ENCODE data around the gene FARS2.
"Not testable (repeated sequence)": the region's sequence is repeated elsewhere in the genome, so short reads cannot be mapped to it uniquely, and the experiment has no call there.

The FARS2 gene

GRCh38 chr6:5672581-5673011, 411.3 kb downstream of the FARS2 start:
- H3K36me3 ChIP-seq (ENCODE audit: control insufficient read depth, insufficient read depth, low read length): no peaks in the 10 kb centered on the region
- H3K9me3 ChIP-seq (ENCODE audit: control insufficient read depth, insufficient read depth, low read length): no peaks in the 10 kb centered on the region
- no peak overlapping the region for H3K4me3 ChIP-seq (ENCODE audit: low read depth, low read length)
- H3K9ac ChIP-seq (ENCODE audit: low read depth, low read length): no peak overlapping the region
- no peaks in the 10 kb centered on the region for H3K27me3 ChIP-seq (ENCODE audit: control insufficient read depth, insufficient read depth, low read length)
- peaks cover 14% of the 10 kb centered on the region for H3K4me1 ChIP-seq (ENCODE audit: control insufficient read depth, insufficient read depth, low read length)

- Histone ChIP-seq H3K4me3 (ENCODE audit: low read depth, low read length) (no peak overlapping the region), H3K36me3 (ENCODE audit: control insufficient read depth, insufficient read depth, low read length) (no peaks in the 10 kb centered on the region), H3K9ac (ENCODE audit: low read depth, low read length) (no peak overlapping the region), H3K27me3 (ENCODE audit: control insufficient read depth, insufficient read depth, low read length) (no peaks in the 10 kb centered on the region), H3K9me3 (ENCODE audit: control insufficient read depth, insufficient read depth, low read length) (no peaks in the 10 kb centered on the region), H3K4me1 (ENCODE audit: control insufficient read depth, insufficient read depth, low read length) (peaks cover 14% of the 10 kb centered on the region)
These were observed 411.9 kb downstream of the FARS2 start for GRCh38 chr6:5673019-5673790.

GRCh38 chr6:5674141-5674540, 412.8 kb downstream of the FARS2 start:
- Histone ChIP-seq H3K36me3 (ENCODE audit: control insufficient read depth, insufficient read depth, low read length) (no peaks in the 10 kb centered on the region), H3K9ac (ENCODE audit: low read depth, low read length) (no peak overlapping the region), H3K27me3 (ENCODE audit: control insufficient read depth, insufficient read depth, low read length) (no peaks in the 10 kb centered on the region), H3K4me1 (ENCODE audit: control insufficient read depth, insufficient read depth, low read length) (peaks cover 14% of the 10 kb centered on the region), H3K4me3 (ENCODE audit: low read depth, low read length) (no peak overlapping the region), H3K9me3 (ENCODE audit: control insufficient read depth, insufficient read depth, low read length) (no peaks in the 10 kb centered on the region)

- Histone ChIP-seq H3K36me3 (ENCODE audit: control insufficient read depth, insufficient read depth, low read length) (no peaks in the 10 kb centered on the region), H3K4me1 (ENCODE audit: control insufficient read depth, insufficient read depth, low read length) (peaks cover 14% of the 10 kb centered on the region), H3K9ac (ENCODE audit: low read depth, low read length) (no peak overlapping the region), H3K9me3 (ENCODE audit: control insufficient read depth, insufficient read depth, low read length) (no peaks in the 10 kb centered on the region), H3K27me3 (ENCODE audit: control insufficient read depth, insufficient read depth, low read length) (no peaks in the 10 kb centered on the region), H3K4me3 (ENCODE audit: low read depth, low read length) (no peak overlapping the region)
These were observed 413.4 kb downstream of the FARS2 start for GRCh38 chr6:5674721-5675120.

- peaks cover 14% of the 10 kb centered on the region for H3K4me1 ChIP-seq (ENCODE audit: control insufficient read depth, insufficient read depth, low read length)
- no peak overlapping the region for H3K4me3 ChIP-seq (ENCODE audit: low read depth, low read length)
- no peak overlapping the region for H3K9ac ChIP-seq (ENCODE audit: low read depth, low read length)
- H3K36me3 ChIP-seq (ENCODE audit: control insufficient read depth, insufficient read depth, low read length): no peaks in the 10 kb centered on the region
- no peaks in the 10 kb centered on the region for H3K27me3 ChIP-seq (ENCODE audit: control insufficient read depth, insufficient read depth, low read length)
- no peaks in the 10 kb centered on the region for H3K9me3 ChIP-seq (ENCODE audit: control insufficient read depth, insufficient read depth, low read length)
These were observed 415.4 kb downstream of the FARS2 start for GRCh38 chr6:5676701-5677100.

GRCh38 chr6:5677219-5678000, 416.1 kb downstream of the FARS2 start:
- Histone ChIP-seq H3K36me3 (ENCODE audit: control insufficient read depth, insufficient read depth, low read length) (no peaks in the 10 kb centered on the region), H3K4me1 (ENCODE audit: control insufficient read depth, insufficient read depth, low read length) (peaks cover 11% of the 10 kb centered on the region), H3K4me3 (ENCODE audit: low read depth, low read length) (no peak overlapping the region), H3K9ac (ENCODE audit: low read depth, low read length) (no peak overlapping the region), H3K27me3 (ENCODE audit: control insufficient read depth, insufficient read depth, low read length) (no peaks in the 10 kb centered on the region), H3K9me3 (ENCODE audit: control insufficient read depth, insufficient read depth, low read length) (no peaks in the 10 kb centered on the region)

- Histone ChIP-seq H3K27me3 (ENCODE audit: control insufficient read depth, insufficient read depth, low read length) (no peaks in the 10 kb centered on the region), H3K9me3 (ENCODE audit: control insufficient read depth, insufficient read depth, low read length) (no peaks in the 10 kb centered on the region), H3K4me3 (ENCODE audit: low read depth, low read length) (no peak overlapping the region), H3K4me1 (ENCODE audit: control insufficient read depth, insufficient read depth, low read length) (no peaks in the 10 kb centered on the region), H3K9ac (ENCODE audit: low read depth, low read length) (no peak overlapping the region), H3K36me3 (ENCODE audit: control insufficient read depth, insufficient read depth, low read length) (no peaks in the 10 kb centered on the region)
These were observed 418.0 kb downstream of the FARS2 start for GRCh38 chr6:5679270-5679669.

GRCh38 chr6:5679691-5680090, 418.4 kb downstream of the FARS2 start:
- Histone ChIP-seq H3K36me3 (ENCODE audit: control insufficient read depth, insufficient read depth, low read length) (no peaks in the 10 kb centered on the region), H3K9ac (ENCODE audit: low read depth, low read length) (no peak overlapping the region), H3K27me3 (ENCODE audit: control insufficient read depth, insufficient read depth, low read length) (no peaks in the 10 kb centered on the region)

GRCh38 chr6:5680095-5680494, 418.8 kb downstream of the FARS2 start:
- Histone ChIP-seq H3K4me1 (ENCODE audit: control insufficient read depth, insufficient read depth, low read length) (no peaks in the 10 kb centered on the region), H3K36me3 (ENCODE audit: control insufficient read depth, insufficient read depth, low read length) (no peaks in the 10 kb centered on the region), H3K9me3 (ENCODE audit: control insufficient read depth, insufficient read depth, low read length) (no peaks in the 10 kb centered on the region), H3K4me3 (ENCODE audit: low read depth, low read length) (no peak overlapping the region), H3K27me3 (ENCODE audit: control insufficient read depth, insufficient read depth, low read length) (no peaks in the 10 kb centered on the region), H3K9ac (ENCODE audit: low read depth, low read length) (no peak overlapping the region)

More at GRCh38 chr6:5679691-5680090, 418.4 kb downstream of the FARS2 start:
- no peaks in the 10 kb centered on the region for H3K4me1 ChIP-seq (ENCODE audit: control insufficient read depth, insufficient read depth, low read length)
- H3K4me3 ChIP-seq (ENCODE audit: low read depth, low read length): no peak overlapping the region
- no peaks in the 10 kb centered on the region for H3K9me3 ChIP-seq (ENCODE audit: control insufficient read depth, insufficient read depth, low read length)

- no peak overlapping the region for H3K9ac ChIP-seq (ENCODE audit: low read depth, low read length)
- H3K4me3 ChIP-seq (ENCODE audit: low read depth, low read length): no peak overlapping the region
- no peaks in the 10 kb centered on the region for H3K9me3 ChIP-seq (ENCODE audit: control insufficient read depth, insufficient read depth, low read length)
- H3K4me1 ChIP-seq (ENCODE audit: control insufficient read depth, insufficient read depth, low read length): no peaks in the 10 kb centered on the region
- no peaks in the 10 kb centered on the region for H3K36me3 ChIP-seq (ENCODE audit: control insufficient read depth, insufficient read depth, low read length)
- no peaks in the 10 kb centered on the region for H3K27me3 ChIP-seq (ENCODE audit: control insufficient read depth, insufficient read depth, low read length)
These were observed 420.2 kb downstream of the FARS2 start for GRCh38 chr6:5681480-5681879.

GRCh38 chr6:5682530-5682929, 421.2 kb downstream of the FARS2 start:
- H3K9ac ChIP-seq (ENCODE audit: low read depth, low read length): no peak overlapping the region
- no peaks in the 10 kb centered on the region for H3K9me3 ChIP-seq (ENCODE audit: control insufficient read depth, insufficient read depth, low read length)
- no peaks in the 10 kb centered on the region for H3K4me1 ChIP-seq (ENCODE audit: control insufficient read depth, insufficient read depth, low read length)
- H3K27me3 ChIP-seq (ENCODE audit: control insufficient read depth, insufficient read depth, low read length): no peaks in the 10 kb centered on the region
- H3K4me3 ChIP-seq (ENCODE audit: low read depth, low read length): no peak overlapping the region
- H3K36me3 ChIP-seq (ENCODE audit: control insufficient read depth, insufficient read depth, low read length): no peaks in the 10 kb centered on the region

- H3K4me3 ChIP-seq (ENCODE audit: low read depth, low read length); H3K36me3 ChIP-seq (ENCODE audit: control insufficient read depth, insufficient read depth, low read length); H3K9ac ChIP-seq (ENCODE audit: low read depth, low read length); H3K4me1 ChIP-seq (ENCODE audit: control insufficient read depth, insufficient read depth, low read length); H3K9me3 ChIP-seq (ENCODE audit: control insufficient read depth, insufficient read depth, low read length); H3K27me3 ChIP-seq (ENCODE audit: control insufficient read depth, insufficient read depth, low read length): not testable (repeated sequence)
These were observed 422.4 kb downstream of the FARS2 start for GRCh38 chr6:5683747-5684146.
